SK-N-SH (cell line): ENCODE data around the gene KISS1R.

Source experiments
- EP300 ChIP-seq, 2 experiments: IDR thresholded peaks; 2 replicates each; pipeline versions ENCODE4 v1.4.0 to v1.6.1; 2012; ENCODE audit warnings: borderline replicate concordance in 1 of 2, low read depth in 1 of 2, low read length in 1 of 2
- GABPA ChIP-seq: IDR thresholded peaks from 2 replicates; pipeline ENCODE4 v1.4.0; 2012; ENCODE audit warnings: low read depth, mild to moderate bottlenecking
- POLR2AphosphoS5 ChIP-seq: IDR thresholded peaks from 2 replicates; pipeline ENCODE4 v1.6.1; 2012; ENCODE audit warnings: low read depth, low read length
- TF ChIP-seq, protein P1 (sequence below): fragments of 200-600 bp; sonication (generic); IDR thresholded peaks from 2 replicates; pipeline ENCODE4 v1.6.1; 2017; ENCODE audit warnings: antibody characterized with exemption, mild to moderate bottlenecking, moderate library complexity

DNA sequence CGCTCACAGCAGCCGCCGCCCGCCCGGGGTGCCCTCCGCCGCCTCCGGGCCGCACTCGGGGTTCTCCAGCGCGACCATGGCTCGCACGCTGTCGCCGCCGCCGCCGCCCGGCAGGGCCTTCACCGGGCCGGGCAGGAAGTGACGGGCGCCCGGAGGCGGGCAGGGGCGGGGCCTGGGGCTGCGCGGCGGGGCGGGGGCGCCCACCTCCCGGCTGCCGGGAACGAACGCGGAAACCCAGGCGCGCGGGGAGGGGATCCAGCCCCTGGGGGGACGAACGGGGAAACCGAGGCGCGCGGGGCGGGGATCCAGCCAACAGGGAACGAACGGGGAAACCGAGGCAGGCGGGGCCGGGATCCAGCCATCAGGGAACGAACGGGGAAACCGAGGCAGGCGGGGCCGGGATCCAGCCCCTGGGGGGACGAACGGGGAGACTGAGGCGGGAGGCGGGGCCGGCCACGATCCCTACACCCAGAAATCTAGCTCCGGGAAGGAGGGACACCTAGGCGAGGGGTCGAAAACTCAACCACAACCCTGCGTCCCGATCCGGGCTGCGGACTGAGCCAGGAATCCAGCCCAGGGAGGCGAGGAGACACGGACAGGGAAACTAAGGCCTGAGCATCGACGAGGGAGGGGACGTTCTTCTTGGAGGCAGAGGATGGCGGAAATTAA is 3.9 kb upstream of the KISS1R start, which contains the start of gene R3HDM4:
- TF ChIP-seq, protein P1, sequence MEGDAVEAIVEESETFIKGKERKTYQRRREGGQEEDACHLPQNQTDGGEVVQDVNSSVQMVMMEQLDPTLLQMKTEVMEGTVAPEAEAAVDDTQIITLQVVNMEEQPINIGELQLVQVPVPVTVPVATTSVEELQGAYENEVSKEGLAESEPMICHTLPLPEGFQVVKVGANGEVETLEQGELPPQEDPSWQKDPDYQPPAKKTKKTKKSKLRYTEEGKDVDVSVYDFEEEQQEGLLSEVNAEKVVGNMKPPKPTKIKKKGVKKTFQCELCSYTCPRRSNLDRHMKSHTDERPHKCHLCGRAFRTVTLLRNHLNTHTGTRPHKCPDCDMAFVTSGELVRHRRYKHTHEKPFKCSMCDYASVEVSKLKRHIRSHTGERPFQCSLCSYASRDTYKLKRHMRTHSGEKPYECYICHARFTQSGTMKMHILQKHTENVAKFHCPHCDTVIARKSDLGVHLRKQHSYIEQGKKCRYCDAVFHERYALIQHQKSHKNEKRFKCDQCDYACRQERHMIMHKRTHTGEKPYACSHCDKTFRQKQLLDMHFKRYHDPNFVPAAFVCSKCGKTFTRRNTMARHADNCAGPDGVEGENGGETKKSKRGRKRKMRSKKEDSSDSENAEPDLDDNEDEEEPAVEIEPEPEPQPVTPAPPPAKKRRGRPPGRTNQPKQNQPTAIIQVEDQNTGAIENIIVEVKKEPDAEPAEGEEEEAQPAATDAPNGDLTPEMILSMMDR, result no peak
- no peak for TF ChIP-seq EP300 (IDR thresholded peaks at IDR 0.05; ENCODE audit: borderline replicate concordance in 1 of 2, low read depth in 1 of 2, low read length in 1 of 2)
- TF ChIP-seq POLR2AphosphoS5, result peak; percentile 61; the same call in 1 of the 2 replicates
- peak; percentile 54 for TF ChIP-seq GABPA
